Fibroblast of lung (primary cell): ENCODE results near the gene GUCD1. TPM values are rescaled to one million over a fixed set of nuclear protein-coding genes. Genes with fewer than 3 reads are reported as not detected.

Source experiments
- DNase-seq, 2 donors: peaks; one replicate each; pipeline versions ENCODE4 v3.0.0 to v3.0.0-alpha.2; 2010; ENCODE audit warnings: low read depth in 2 of 2
- H2AFZ ChIP-seq: 2 replicates; pipeline ENCODE4 v1.5.1; 2012; ENCODE audit warnings: low read length, control low read depth, inconsistent platforms
- H3K27ac ChIP-seq: 2 replicates; pipeline ENCODE4 v1.5.1; 2011; ENCODE audit warnings: low read length, control low read depth; ENCODE audit not compliant: insufficient read depth
- H3K27me3 ChIP-seq: 2 replicates; pipeline ENCODE4 v1.5.1; 2011; ENCODE audit warnings: mild to moderate bottlenecking, low read length; ENCODE audit not compliant: control insufficient read depth, insufficient read depth
- H3K36me3 ChIP-seq: 2 replicates; pipeline ENCODE4 v1.5.1; 2011; ENCODE audit warnings: low read length; ENCODE audit not compliant: control insufficient read depth, insufficient read depth
- H3K4me1 ChIP-seq: 2 replicates; pipeline ENCODE4 v1.5.1; 2011; ENCODE audit warnings: low read length; ENCODE audit not compliant: control insufficient read depth, insufficient read depth; ENCODE audit errors: extremely low read depth
- H3K4me2 ChIP-seq: 2 replicates; pipeline ENCODE4 v1.5.1; 2011; ENCODE audit warnings: low read length, control low read depth; ENCODE audit not compliant: insufficient read depth; ENCODE audit errors: extremely low read depth
- H3K4me3 ChIP-seq, 4 experiments: fragments of 200-600 bp in 1 of 4; sonication (generic) in 1 of 4; replicated peaks in 1 of 4; 2 replicates each; pipeline ENCODE4 v1.5.1; 2011 to 2016; ENCODE audit warnings: low read length in 4 of 4, low read depth in 3 of 4, mild to moderate bottlenecking in 3 of 4, control low read depth in 2 of 4, inconsistent platforms in 1 of 4, mixed read lengths in 1 of 4; ENCODE audit not compliant: insufficient read depth in 1 of 4; ENCODE audit errors: control extremely low read depth in 1 of 4
- H3K79me2 ChIP-seq: 2 replicates; pipeline ENCODE4 v1.5.1; 2012; ENCODE audit warnings: mild to moderate bottlenecking, low read length, inconsistent platforms; ENCODE audit not compliant: control insufficient read depth, insufficient read depth
- H3K9ac ChIP-seq: 2 replicates; pipeline ENCODE4 v1.5.1; 2011; ENCODE audit warnings: mild to moderate bottlenecking, low read length, control low read depth; ENCODE audit not compliant: insufficient read depth
- H3K9me3 ChIP-seq: 2 replicates; pipeline ENCODE4 v1.5.1; 2012; ENCODE audit warnings: low read depth, low read length; ENCODE audit not compliant: control insufficient read depth, insufficient read depth
- H4K20me1 ChIP-seq: 2 replicates; pipeline ENCODE4 v1.5.1; 2011; ENCODE audit warnings: low read length; ENCODE audit not compliant: control insufficient read depth, insufficient read depth; ENCODE audit errors: extremely low read depth
- CTCF ChIP-seq, 2 donors: IDR thresholded peaks in 1 of 2; conservative IDR thresholded peaks in 1 of 2; 1 replicate in 1 of 2; 2 replicates in 1 of 2; pipeline ENCODE4 v1.5.1; 2011 to 2012; ENCODE audit warnings: low read length in 2 of 2, control low read depth in 1 of 2, inconsistent platforms in 1 of 2, low read depth in 1 of 2, mild to moderate bottlenecking in 1 of 2
- EZH2 ChIP-seq: IDR thresholded peaks from 2 replicates; pipeline ENCODE4 v1.5.1; 2012; ENCODE audit warnings: low read length, control low read depth, mild to moderate bottlenecking; ENCODE audit errors: missing control alignments
- polyA plus RNA-seq, 2 donors: library from polyadenylated mRNA; depleted of rRNA in 1 of 2; stranded (reverse) in 1 of 2; unstranded in 1 of 2; fragments of >200 nt; gene quantifications; 2 replicates each; pipeline ENCODE4 v1.2.1, GENCODE V29; 2011 to 2012; ENCODE audit warnings: missing spikeins in 1 of 2
- total RNA-seq: library from RNA; depleted of rRNA; stranded (reverse); fragments of >200 nt; gene quantifications from 2 replicates; pipeline ENCODE4 v1.2.1, GENCODE V29; 2014

The GUCD1 gene
- total and polyA plus RNA-seq, 2 donors (not counting 1 experiment from before 2014, with no cell fraction given), result 83.4 to 178 TPM

DNA sequence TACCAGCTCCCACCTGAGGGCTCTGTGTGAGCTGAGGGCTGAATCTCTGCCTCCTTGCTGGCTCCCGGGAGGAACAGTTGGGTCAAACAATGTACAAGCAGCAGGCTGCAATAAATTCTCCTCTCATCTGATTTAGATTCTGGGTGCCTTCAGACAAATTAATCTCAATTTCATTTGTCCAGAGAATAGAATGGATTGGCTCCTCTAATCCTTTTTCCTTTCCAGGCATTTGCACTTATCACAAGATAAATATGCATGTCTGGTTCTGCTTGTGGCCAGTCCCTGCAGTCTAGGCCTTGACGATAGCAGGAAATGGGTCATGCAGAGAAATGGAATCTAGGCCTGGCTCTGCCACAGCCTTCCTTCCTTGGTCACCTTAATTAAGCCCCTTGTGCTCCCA is 31.1 kb downstream of the GUCD1 start:
- Histone ChIP-seq H3K4me2 (no peak overlapping the region), H4K20me1 (no peaks in the 10 kb centered on the region), H3K79me2 (no peaks in the 10 kb centered on the region), H3K27me3 (no peaks in the 10 kb centered on the region), H3K36me3 (no peaks in the 10 kb centered on the region), H3K4me3 (no peak overlapping the region), H3K9me3 (no peaks in the 10 kb centered on the region), H2AFZ (no peak overlapping the region), H3K4me1 (peaks cover 4% of the 10 kb centered on the region), H3K9ac (no peak overlapping the region), H3K27ac (no peak overlapping the region)
- DNase-seq, result peak in 1 of 2 donors; percentile 86
- TF ChIP-seq EZH2 (no peak), CTCF (conservative IDR thresholded peaks at IDR 0.05 in 1 of 2, IDR thresholded peaks at IDR 0.05 in 1 of 2; ENCODE audit: low read depth in 1 of 2, low read length in 2 of 2) (no peak)

DNA sequence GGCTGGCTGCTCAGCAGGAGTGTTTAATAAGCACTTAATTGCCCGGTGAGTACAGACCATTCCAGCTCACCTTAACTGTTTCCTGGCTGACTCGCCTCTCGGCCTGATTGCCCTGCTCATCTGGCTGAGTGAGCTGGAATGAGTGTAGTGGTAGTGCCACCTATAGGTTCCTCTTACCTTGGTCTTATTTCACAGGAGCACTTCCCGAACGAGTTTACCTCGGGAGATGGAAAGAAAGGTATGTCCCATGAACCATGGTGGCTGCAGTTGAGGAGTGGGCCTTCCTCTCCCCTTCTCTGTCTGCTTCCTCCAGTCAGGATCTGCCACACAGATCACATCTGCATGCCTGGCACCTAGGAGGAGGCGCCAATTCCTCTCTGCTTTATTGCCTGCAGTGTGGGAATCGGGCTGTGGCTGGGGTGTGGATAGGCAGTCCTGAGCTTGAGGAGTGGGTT is 33.1 kb downstream of the GUCD1 start:
- Histone ChIP-seq H3K9me3 (no peaks in the 10 kb centered on the region), H3K4me3 (no peak overlapping the region), H3K36me3 (no peaks in the 10 kb centered on the region), H3K27me3 (no peaks in the 10 kb centered on the region), H3K4me1 (peaks cover 4% of the 10 kb centered on the region), H3K9ac (no peak overlapping the region), H3K27ac (no peak overlapping the region), H4K20me1 (no peaks in the 10 kb centered on the region), H3K79me2 (no peaks in the 10 kb centered on the region), H2AFZ (no peak overlapping the region), H3K4me2 (no peak overlapping the region)
- TF ChIP-seq EZH2 (no peak), CTCF (conservative IDR thresholded peaks at IDR 0.05 in 1 of 2, IDR thresholded peaks at IDR 0.05 in 1 of 2; ENCODE audit: low read depth in 1 of 2, low read length in 2 of 2) (peak; percentile 25 to 43)
- peak; percentile 52 to 62 for DNase-seq

- no peak overlapping the region for H3K4me2 ChIP-seq
Observed at GRCh38 chr22:24519496-24519895, 35.4 kb downstream of the GUCD1 start.

More at GRCh38 chr22:24519496-24519895, 35.4 kb downstream of the GUCD1 start:
- no peak overlapping the region for H3K9ac ChIP-seq
- peaks cover 2% of the 10 kb centered on the region for H3K27me3 ChIP-seq
- no peaks in the 10 kb centered on the region for H3K9me3 ChIP-seq
- no peaks in the 10 kb centered on the region for H4K20me1 ChIP-seq
- TF ChIP-seq CTCF (conservative IDR thresholded peaks at IDR 0.05 in 1 of 2, IDR thresholded peaks at IDR 0.05 in 1 of 2; ENCODE audit: low read depth in 1 of 2, low read length in 2 of 2), result no peak
- TF ChIP-seq EZH2, result no peak
- no peak overlapping the region for H2AFZ ChIP-seq
- H3K4me1 ChIP-seq, result no peaks in the 10 kb centered on the region
- H3K79me2 ChIP-seq, result no peaks in the 10 kb centered on the region
- DNase-seq, result no peak
- no peaks in the 10 kb centered on the region for H3K36me3 ChIP-seq
- no peak overlapping the region for H3K4me3 ChIP-seq
- H3K27ac ChIP-seq, result no peak overlapping the region
